NCI-H510A (cell line): ENCODE results near the gene PSMC2.

Experiments
- DNase-seq: peaks from one replicate; lab custom pipeline; 2025; lab: John Stamatoyannopoulos, UW

The PSMC2 gene

DNA sequence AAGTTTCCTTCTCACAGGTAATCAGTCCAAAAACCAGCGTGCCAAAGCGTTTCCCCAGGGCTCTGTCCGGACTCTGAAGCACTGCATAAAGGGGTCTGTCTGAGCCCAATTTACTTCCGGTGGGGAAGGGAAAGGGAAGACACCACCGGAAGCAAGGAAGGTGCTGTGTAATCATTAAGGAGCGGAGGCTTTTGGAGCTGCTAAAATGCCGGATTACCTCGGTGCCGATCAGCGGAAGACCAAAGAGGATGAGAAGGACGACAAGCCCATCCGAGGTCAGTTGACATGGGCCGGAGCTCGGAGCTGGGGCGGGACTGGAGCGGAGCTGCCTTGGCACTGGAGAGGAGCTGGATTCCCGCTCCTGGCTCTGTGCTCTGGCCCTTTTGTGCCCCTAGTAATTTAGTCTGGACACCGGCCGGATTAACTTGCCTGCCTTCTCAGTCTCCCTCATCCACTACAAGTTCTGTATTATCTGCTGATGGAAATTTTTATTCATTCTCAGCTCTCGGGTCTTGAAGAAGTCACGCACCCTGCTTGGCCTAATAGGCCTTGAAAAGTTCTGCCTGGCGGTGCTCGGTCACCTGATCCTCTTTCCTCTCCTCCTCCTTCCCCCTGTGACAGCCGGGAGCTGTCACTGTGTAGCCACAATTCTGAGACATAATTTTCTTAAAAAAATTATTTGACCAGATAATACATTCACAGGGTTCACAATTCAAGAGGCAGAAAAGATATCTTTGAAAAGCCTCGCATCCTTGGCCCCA lies at the start of gene PSMC2:
Gene PSMC2, plus strand, starts transcription at position 137 of the 761 bp plus-strand sequence. Its CDS starts 69 bp downstream, at position 206.
- peak; percentile 44 for DNase-seq

DNA sequence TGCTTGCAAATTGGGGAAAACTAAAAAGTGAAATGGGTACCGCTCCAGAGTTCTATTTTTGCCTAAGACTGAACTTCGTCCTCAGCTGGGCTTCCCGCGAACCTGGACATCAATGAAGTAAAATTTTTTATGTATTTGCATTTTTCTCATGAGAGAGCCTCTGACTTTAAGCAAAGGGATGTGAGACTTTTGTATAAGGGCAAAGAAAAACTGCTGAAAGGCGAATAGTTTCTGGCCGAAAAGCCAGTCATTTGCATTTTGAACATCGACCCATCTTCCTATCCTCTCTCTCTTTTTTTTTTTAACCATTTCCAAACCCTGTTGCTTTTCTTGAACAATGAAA lies 49.6 kb upstream of the PSMC2 start:
- DNase-seq = no peak

DNA sequence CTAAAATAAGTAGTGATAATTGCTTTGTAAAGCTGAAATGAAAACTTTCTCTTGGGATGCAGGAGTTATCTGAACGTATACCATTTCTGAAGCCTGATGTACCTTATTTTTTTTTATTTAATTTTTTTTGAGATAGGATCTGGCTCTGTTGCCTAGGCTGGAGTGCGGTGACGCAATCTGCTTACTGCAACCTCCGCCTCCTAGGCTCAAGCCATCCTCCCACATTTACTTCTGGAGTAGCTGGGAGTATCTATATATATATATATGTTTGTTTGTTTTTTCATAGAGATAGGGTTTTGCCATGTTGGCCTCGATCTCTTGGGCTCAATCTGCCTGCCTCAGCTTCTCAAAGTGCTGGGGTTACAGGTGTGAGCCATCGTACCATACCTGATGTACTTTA lies 47.8 kb upstream of the PSMC2 start:
- no peak for DNase-seq

DNA sequence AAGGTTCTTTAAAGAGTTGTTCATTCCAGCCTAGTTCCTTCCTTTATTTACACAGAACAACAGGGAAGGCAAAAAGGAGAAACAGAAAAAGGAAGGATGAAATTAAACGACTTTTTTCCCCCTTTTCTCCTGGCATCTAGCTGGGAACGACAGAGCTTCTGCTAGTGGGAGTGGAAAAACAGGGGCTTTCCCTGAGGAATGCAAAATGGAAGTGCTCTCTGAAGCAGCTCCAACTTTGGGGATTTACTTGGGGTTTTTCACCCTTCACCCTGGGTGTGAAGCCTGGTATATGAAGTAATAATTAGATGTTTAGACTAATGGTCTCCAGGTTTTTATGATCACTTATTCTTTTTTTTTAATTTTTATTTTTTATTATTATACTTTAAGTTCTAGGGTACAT lies 46.0 kb upstream of the PSMC2 start:
- DNase-seq = no peak

DNA sequence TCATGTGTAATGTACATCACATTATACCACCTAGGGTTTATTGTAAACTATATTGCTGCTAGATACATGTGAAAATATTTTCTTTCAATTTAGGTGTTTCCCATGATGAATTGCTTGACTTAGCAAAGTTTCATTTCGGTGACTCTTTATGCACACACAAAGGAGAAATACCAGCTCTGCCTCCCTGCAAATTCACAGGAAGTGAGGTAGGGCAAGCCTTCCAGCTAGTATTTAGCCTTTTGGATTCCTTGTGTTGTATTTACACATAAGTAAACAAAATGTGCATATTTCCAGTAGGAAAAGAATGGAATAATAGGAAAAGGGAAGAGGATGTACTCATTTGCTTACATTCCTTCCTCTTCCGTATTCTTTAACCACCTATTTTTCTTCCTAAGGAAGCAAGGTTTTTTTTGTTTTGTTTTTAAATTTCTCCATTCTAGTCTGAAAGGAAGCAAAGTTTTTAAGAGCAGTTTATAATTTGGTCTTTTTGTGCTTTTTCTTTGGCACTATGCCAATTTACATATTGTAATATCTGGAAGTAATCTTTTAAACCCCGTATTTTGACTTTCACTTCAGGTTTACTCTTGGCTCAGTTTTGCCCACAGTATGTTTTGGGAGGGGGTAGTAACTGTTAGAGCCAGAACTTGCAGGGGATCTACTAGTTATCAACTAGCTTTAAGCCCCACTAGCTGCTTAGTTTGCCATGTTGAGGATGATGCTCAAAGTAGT lies 39.8 kb upstream of the PSMC2 start:
- DNase-seq = no peak

DNA sequence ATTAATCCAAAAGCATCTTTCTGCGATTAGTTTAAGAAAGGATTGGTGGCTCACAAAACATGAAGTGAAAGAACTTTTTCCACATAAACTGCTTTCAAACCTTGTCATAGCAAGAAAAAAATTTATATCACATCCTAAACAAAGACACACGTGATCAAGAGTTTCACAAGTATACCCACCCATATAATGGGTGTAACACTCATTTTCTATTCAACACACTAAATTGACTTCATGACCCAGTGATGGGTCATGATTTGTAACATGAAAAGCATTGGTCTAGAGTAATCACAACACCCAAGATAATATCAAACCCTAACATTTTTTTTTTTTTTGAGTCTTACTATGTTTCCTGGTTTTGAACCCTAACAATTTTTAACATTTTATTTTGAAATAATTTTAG lies 32.6 kb upstream of the PSMC2 start:
- DNase-seq = no peak

DNA sequence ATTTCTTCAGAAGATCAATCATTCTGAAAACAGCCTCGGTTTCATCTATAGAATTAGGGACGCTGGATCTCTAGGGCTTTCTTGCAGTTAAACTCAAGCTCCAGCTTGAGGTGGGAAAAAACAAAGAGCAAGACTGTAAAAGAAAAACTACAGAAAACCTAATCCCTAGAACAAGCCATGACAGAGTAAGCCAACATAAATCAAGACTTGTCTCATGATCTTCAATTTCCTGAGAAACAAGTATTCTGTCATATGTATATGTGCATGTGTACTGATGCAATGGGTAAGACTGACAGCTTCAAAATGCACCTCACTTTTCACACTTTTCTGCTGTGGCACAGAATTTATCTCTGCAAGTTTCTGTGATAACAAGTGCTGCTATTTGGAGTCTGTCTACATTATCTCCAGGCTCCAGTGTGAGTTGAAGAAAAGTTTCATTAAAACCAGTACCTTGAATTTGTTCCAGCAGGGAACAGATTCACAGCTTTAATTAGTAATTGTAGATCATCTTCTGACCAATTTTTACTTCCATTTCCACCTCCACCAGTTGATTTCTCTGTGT lies 31.0 kb upstream of the PSMC2 start:
- no peak for DNase-seq

DNA sequence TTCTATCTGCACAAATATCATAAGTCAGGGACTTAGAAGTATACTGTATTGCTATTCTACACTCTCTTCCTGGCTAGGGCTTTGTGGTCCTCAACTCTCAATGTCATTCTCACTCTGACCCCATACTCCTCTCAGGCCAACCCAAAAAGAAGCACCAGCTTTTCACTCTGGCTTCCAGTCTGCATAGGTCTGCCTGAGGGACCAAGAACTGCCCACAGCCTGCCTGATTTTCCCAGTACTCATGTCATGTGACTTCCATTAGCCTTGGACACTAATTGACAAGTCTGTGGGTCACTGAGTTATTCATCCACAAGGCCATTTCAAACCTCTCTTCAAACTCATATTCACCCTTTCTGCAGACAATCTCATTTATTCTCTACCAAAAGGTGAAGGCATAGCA lies 30.4 kb upstream of the PSMC2 start:
- no peak for DNase-seq

DNA sequence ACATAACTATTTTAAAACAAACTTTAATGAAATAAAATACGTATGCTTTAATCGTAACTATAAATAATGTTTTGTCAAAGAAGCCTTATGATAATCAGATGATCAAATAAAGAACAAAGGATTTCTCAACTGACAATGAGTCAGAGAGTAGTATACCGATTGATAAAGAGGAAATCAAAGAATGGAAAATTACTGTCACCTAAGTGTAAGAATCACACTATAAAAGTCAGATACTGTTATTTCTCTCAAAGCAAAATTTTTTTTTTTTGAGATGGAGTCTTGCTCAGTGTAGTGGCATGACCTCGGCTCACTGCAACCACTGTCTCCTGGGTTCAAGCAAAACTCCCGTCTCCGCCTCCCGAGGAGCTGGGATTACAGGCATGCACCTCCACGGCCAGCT lies 21.7 kb upstream of the PSMC2 start:
- DNase-seq = no peak

DNA sequence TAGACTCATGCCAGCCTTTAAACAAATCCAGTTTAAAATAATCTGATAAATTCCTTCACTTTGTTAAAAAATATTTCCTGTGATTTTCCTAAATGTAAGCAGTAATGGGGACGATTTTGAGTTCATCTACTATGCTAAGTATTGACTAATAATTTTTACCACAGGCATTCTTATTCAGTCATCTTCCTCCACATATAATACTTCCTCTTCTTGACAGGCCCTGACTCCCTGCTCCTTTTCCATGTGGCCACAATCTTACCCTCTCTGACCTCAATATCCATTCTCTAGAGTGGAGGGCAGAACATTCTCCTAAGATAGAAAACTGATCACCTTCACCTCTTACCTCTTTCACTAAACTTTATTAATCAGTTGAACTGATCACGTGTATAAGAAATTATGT lies 10.7 kb upstream of the PSMC2 start:
- no peak for DNase-seq

DNA sequence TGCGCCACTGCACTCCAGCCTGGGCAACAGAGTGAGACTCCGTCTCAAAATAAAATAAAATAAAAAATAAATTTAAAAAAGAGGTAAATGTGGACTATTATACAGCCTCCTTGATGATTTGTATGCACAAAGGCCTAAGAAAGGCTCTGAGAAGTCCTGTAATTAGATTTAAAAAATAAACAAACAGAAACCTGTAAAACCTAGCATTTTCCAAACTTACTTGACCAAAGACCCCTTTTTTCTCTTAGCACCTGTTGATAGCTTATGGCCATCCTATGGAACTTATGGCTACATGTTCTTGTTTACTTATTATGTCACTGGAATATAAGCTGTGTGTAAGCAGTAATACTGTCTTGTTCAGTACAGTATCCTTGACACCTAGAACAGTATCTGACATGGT lies 8.6 kb upstream of the PSMC2 start:
- DNase-seq = no peak

DNA sequence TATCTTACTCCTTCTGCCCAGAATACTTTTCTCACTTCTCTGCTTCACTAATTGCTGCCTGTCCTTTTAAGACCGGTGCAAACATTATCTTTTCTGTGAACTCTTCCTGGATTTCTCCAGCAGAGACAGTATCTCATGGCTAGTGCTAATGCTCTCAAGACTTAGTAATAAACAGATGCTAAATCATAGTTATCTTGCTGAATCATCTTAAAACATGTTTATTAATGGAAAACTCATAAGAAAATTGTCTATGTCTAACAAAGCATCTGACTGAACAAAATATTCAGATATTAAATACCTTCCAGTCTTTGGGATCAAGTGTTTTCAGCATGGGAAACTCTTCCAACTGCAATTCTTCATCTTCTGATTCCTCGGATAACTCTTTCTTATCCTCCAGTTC lies 6.0 kb upstream of the PSMC2 start:
- no peak for DNase-seq

DNA sequence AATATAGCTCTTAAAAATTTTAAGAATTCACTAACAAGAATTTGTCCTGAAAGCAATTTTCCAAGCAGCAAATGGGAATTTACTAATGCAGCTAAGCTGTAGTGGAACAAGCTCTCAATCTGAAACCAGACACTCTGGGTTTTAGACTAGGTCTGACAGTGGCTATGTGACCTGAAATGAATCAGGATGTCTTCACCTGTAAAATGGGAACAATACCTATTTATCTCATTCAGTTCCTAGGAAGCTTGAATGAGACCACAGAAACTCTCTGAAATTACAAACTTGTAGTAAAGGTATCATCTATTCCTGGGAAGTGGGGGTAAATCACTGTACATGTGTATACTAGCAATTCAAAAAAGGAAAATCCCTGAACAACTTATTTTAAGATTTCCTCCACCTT lies 4.1 kb upstream of the PSMC2 start:
- no peak for DNase-seq

DNA sequence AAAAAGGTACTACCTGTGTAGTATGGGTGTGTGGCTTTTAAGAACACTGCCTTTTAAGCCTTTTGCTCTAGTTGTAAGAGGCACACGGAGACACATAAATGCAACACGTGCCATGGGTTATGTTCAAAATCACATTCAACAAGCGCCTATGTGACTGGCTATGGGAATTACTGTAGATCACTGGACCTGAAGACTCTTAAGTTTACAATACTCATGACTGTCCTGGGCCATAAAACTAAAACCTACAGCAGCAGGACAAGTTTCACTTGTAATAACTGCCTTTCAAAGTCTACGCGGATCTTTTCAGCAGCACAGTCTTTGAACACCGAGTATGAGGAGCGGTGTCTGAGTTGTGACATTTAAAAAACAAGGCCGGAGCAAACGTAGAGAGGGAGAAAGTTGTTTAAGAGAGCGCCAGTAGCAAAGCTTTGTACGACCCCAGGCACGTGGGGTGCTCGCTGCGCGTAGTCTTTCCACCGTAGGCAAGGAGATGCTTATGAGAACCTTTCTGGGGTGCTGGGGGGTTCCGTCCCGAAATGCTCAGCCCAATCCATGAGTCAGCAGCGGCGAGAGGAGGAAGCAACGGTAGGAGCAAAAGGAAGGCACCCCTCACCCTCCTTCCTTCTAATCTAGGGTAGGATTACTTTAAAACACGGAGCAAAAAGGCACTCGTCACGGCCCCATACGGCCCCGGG lies 3.5 kb upstream of the PSMC2 start:
- no peak for DNase-seq

DNA sequence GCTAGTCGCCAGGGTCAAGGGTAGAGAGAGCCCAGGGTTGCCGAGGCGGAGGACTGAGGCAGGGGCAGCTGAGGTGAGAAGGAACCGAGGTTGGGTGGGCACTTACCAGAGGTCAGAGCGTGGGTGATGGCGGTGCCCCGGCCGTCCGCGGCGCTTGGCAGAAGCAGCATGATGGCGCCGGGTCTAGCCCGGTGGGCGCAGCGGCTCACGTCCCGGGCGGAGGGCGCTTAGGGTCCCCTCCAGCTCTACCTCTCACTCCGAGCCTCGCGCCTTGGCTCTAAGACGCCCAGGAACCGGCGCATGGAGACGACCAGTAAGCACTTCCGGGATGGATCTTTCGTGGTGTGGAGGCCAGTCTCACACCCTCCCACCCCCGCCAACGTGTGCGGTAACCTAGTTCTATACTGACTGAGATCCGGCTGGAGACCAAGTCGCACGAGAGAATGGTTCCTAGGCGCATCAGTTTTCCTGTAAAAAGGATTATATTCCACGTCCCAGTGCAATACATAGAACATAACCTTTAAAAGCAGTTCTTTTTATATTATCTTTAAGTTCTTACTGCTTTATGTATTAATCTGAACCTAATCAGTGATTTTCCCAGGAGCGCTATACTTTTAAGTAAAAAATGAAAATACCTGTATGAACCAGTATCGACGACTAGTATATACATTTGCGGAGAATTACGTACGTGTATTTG lies 2.8 kb upstream of the PSMC2 start, which contains the start of gene DNAJC2:
Gene DNAJC2, minus strand, starts transcription at position 315 of the 697 bp plus-strand sequence. Its CDS starts 145 bp downstream, at position 170.
- DNase-seq = peak; percentile 82

DNA sequence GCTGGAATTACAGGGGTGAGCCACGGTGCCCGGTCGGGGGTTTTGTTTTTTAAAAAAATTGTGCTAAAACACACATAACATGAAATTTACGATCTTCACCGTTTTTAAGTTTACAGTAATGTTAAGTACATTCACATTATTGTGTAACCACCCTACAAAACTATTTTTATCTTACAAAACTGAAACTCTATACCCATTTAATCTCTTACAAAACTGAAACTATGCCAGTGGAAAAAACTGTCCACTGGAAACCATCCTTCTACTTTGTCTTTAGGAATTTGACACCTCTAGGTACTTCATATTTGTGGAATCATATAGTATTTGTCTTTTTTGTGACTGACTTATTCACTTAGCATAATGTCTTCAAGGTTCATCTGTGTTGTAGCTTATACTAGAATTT lies 1.0 kb upstream of the PSMC2 start:
- DNase-seq = no peak

DNA sequence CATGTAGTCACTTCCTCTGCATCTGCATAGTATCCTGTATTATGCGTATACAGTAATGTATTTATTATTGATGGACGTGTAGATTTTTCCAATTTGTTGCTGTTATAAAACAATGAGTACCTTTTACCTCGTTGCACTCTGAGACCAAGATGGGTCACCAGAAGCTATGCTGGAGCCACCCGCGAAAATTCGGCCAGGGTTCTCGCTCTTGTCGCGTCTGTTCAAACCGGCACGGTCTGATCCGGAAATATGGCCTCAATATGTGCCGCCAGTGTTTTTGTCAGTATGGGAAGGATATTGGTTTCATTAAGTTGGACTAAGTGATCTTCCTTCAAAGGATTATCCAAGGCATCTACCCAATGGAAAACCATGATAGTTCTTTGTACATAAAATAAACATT lies 1.0 kb downstream of the PSMC2 start:
- no peak for DNase-seq

DNA sequence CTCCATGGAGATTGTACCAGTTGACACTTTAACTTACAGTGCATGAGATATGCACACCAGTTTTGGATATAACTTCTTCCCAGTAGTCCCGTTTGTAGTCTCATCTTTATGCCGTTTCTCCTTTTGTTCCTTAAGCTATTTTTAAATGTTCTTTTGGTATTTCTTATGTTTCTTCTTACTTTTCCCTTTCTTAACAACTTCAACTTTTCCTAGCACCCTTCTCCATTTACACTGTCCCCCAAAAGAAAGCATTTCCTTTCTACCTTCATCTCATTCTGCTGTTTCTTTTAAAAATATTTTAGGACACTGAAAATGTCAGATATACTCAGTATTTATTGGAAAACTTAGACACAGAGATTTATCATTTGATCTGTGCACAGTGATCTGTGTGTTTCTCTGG lies 1.5 kb downstream of the PSMC2 start:
- no peak for DNase-seq

DNA sequence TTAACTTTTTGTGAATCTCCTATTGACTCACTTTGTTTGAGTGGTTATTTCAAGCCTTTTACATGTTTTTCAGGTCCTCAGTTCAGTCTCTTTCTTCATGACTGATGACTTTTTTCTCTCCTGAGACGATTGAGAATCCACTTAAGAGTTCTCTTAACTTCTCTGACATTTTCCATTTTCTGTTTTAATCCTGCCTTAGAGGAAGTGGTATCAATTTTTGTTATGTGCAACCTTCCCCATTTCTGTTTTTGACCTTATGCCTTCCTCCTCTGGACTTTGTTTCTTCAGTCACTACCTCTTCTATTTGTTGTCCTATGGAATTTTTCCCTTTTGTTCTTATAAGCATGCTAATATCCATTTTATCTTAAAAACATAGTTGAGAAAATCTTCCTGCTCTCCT lies 2.4 kb downstream of the PSMC2 start:
- DNase-seq = no peak

DNA sequence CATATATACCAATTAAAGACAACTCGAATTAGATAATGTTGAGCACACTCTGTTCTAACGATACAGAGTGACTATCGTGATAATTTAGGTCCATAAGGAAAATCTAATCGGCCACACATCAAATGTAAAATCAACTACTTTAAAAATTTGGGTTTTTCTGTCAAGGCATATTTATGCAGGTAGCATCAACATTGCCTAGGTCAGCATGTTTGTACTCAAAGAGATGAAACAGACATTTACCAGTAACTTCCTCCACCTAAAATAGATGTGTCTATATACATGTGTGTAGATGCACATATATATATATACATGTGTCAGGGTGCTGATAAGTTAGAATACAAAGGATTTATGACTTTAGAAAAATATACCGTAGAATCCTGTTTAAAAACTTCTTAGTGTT lies 22.0 kb downstream of the PSMC2 start:
- no peak for DNase-seq

DNA sequence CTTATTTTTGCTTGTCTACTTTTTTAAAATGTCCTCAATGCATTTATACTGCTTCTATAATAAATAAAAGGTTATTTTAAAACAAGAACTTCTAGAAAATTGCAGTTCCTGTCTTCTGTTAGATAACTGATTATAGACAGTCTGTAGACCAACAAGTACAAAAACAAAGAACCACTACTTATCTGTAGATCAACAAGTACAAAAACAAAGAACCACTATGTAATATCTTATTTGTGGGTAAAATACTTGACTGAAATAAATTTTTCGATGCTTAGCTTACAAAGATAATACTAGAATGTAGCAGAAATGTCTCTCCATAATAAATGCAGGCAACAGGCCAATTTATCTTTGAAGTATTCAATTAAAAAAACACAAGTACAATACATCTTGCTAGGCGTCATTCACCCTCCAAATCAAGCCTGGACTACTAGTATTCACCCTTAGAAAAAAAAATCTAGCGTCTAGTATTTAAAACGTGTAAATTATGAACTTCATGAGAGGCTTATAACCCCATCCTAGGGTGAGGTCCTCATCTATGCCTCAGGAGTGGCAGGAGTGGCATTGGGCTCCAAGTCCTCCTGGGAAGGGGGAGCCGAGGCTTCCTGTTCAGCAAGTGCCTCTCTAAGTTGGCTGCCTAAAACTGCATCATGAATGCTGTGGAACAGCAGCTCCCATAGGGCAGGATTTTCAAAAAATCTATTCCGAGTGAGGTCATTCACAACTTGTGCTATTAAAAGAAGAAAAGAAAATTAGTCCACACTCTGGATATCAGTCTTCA lies 26.6 kb downstream of the PSMC2 start:
- no peak for DNase-seq
